Activated CD8-positive, alpha-beta memory T cell treated with anti-CD3 and anti-CD28 coated beads for 4 hours (primary cell): ENCODE results near the gene ZNF267.
"Not testable (repeated sequence)": the region's sequence is repeated elsewhere in the genome, so short reads cannot be mapped to it uniquely, and the experiment has no call there.

Experiments
- DNase-seq, 2 donors: peaks; one replicate each; pipeline ENCODE4 v3.0.0-alpha.2; 2020; ENCODE audit warnings: low read depth in 2 of 2

ZNF267 gene

DNA sequence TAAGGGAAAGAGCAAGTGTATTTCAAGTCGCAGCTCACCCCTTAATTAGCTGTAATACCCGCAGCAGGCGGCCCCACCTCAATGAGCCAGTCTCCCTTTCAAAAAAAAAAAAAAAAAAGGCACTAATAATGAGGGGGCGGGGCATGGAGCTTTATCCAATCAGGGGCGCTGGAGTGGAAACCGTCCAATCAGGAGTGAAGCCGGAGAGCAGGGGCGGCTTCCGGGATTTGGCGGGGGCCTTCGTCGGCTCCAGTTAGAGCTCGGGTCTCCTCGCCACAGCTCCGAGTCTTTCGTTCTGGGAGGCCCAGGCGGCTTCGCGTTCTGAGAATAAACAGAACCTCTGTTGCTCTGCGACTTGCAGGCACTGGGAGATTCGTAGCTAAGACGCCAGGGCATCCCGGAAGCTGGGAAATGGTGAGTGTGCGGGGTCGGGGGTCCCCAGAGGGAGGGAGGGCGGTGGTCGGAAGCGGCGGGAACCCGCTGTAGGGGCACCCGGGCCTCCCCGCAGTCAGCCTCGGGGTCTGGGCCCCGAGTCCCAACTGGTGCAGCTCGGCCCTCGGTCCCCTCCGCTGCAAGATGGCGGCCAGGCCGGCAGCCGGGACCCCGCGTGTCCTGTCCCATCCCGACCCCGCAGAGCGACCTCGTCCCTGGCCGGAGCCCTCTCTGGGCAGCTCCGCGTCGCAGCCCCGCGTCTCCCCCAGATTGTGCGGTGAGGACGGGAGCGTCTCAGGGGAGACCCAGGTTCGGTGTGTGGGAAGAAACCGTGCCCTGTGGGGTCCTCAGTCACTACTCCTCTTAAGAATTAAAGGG lies at the start of gene ZNF267:
TSS of gene ZNF267 (plus strand) at position 252 of the 810 bp plus-strand sequence. CDS start at position 412, 160 bp downstream.
- DNase-seq, result peak; percentile 84 to 92

- no peak for DNase-seq
These were observed 40.6 kb upstream of the ZNF267 start for GRCh38 chr16:31833047-31833446.

DNA sequence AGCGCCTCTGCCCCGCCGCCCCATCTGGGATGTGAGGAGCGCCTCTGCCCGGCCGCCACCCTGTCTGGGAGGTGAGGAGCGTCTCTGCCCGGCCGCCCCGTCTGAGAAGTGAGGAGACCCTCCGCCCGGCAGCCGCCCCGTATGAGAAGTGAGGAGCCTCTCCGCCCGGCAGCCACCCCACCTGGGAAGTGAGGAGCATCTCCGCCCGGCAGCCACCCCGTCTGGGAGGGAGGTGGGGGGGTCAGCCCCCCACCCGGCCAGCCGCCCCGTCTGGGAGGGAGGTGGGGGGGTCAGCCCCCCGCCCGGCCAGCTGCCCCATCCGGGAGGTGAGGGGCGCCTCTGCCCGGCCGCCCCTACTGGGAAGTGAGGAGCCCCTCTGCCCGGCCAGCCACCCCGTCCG lies 37.2 kb upstream of the ZNF267 start:
- DNase-seq, result not testable (repeated sequence)

DNA sequence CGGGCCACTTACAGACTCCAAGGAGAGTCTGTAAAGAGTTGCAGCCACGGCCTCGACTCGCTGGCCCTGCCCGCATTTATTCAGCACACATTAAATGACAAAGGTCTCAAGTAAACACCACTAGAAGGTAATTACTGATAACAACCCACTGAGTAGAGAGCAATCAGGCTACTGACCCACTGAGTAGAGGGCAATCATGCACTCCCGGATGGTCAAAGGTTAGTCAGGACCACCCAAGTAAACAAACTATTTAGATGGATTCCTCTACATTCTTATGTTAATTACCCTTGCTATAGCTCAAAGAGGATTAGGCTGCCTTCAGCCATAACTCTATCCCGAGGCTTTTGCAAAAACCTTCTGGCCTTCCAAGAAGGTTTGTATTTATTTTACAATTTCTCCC lies 30.7 kb upstream of the ZNF267 start:
- no peak for DNase-seq

DNA sequence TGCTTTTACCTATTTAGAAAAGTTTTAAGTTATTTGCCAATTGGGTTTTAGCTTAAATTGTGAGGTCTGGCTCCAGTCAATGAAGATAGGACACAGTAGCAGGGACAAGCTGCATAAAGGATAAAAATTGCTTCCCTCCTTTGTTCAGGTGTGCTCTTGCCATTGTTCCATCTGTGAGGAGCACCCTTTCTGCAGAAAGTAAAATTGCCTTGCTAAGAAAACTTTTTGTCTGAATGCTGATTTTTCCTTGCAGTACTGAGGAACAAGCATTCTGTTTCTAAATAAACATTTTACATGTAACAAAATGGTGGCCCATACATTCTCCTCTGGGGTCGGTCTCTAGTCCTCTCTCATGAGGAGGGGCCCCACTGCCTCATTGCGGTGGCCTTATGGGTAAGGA lies 25.0 kb upstream of the ZNF267 start:
- not testable (repeated sequence) for DNase-seq

GRCh38 chr16:31853291-31853690 lies 20.3 kb upstream of the ZNF267 start:
- DNase-seq, result no peak

DNA sequence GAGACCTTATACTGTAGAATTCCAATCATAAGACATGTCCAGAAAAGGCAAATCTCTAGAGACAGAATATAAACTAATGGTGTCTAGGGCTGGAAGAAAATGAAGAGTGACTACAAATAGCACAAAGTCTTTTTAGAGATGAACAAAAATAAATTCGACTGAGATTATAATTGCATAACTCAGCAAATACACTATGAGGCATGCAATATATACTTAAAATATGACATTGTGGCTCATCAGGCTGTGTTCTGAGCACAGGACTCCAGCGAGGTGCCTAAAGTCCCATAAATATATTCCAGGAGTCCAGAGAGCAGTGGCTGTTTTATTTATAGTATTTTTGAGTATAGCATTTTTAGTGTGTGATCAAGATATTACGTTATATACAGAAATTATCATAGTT lies 13.1 kb upstream of the ZNF267 start:
- no peak for DNase-seq

- no peak for DNase-seq
These were observed 12.2 kb upstream of the ZNF267 start for GRCh38 chr16:31861455-31861854.

GRCh38 chr16:31862761-31863160 lies 10.8 kb upstream of the ZNF267 start:
- DNase-seq, result no peak

DNA sequence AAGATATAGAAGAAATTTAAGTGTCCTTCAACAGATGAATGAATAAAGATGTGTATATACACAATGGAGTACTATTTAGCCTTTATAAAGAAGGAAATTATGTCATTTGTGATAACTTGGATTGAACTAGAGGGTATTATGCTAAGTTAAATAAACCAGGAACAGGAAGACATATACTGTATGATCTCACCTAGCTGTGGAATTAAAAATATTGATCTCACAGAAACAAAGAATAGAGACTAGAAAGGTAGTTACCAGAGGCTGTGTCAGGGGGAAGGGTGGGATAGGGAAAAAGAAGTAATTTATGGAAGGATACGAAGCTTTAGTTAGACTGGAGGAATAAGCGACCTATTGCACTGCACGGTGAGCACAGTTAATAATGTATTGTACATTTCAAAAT lies 5.4 kb upstream of the ZNF267 start:
- DNase-seq, result no peak

GRCh38 chr16:31868691-31869167 lies 4.9 kb upstream of the ZNF267 start:
- DNase-seq, result peak in 1 of 2 donors; percentile 64

- DNase-seq, result peak in 1 of 2 donors; percentile 73
These were observed 4.0 kb upstream of the ZNF267 start for GRCh38 chr16:31869511-31870201.

DNA sequence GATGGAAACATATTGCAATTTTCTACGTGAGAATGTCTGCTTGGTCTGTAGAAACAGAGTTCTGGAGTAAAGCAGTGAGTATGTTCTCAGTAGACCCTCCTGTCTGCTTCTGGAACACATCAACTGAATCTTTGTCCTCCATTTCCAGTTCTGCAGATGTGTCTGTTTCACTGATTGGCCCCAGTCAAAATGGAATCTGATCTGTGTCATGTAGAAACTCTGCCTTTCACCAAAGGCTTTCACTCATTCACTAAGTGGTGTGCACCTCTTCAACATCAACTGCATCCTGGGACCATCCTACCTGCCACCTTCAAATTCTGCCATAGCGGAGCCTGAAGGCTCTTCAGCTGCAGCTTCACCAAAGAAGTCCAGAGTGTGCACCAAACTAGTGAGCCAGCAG lies 2.8 kb upstream of the ZNF267 start:
- DNase-seq, result no peak

DNA sequence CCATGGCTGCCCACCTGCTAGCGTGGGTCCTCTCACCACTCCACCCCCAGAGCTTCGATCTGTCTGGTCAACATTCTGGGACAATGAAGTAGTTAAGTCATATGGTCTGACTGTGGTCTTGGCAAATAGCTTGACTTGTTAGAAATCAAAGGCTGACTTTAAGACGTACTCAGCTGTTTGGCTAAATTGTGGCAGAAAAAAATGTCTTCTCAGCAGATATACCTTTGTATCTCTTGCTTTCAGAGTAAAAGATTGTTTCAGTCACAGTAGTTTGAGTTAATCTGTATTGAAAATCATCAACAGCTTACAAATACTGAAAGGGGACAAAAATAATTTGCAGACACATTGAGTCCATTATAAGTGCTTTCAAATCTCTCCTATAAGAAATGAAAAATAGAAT lies 2.1 kb upstream of the ZNF267 start:
- no peak for DNase-seq

GRCh38 chr16:31872201-31872600 lies 1.4 kb upstream of the ZNF267 start:
- DNase-seq, result no peak

DNA sequence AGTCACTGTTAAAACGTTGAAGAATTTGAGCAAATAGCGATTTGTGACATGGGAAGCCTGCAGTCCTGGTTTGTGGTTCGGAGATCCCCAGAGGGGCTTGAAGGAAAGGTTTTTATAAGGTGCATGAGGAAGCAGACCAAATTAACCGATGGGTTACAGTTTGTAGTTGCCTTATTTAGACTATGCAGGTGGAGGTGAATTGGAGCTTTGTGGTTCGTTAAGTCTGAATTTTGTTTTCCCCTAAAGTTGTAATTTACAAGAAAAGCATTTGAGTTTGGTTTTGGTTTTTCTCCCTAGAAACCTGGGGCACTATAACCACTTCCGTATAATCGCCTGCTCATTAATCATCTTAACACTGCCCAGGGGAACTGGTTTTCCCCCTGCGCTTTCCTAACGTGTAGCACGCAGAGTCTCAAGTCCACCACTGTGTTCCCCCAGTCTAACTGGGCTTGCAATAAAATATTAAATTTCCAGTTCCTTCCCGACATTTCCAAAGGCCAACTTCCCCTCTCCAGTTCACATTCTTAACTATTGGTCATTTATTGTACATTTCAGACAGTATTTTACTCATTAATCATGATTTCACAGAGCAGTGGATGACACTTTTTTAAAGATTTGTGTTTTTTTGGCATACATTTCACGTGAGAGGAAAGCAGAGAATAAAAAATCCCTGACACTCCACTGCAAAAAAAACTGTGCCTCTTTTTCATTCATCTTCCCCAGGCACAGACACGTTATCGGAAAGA lies 932 bp downstream of the ZNF267 start:
- no peak for DNase-seq

- DNase-seq, result no peak
These were observed 1.7 kb downstream of the ZNF267 start for GRCh38 chr16:31875112-31875803.

- no peak for DNase-seq
These were observed 2.4 kb downstream of the ZNF267 start for GRCh38 chr16:31875928-31876547.

GRCh38 chr16:31876951-31877828 lies 3.6 kb downstream of the ZNF267 start:
- peak in 1 of 2 donors; percentile 45 for DNase-seq
